ENCODE results near the gene GZMM. TPM values are rescaled to one million over a fixed set of nuclear protein-coding genes. Genes with fewer than 3 reads are reported as not detected.
A peak's percentile ranks its signal among the peaks of the same experiment; 100 is the strongest.

Gene GZMM
- total and polyA plus RNA-seq, 2 of the 13 experiments (the other 11 are each of a cell fraction or from before 2014, with no cell fraction given) = 0.07 TPM; not detected in 1

DNA sequence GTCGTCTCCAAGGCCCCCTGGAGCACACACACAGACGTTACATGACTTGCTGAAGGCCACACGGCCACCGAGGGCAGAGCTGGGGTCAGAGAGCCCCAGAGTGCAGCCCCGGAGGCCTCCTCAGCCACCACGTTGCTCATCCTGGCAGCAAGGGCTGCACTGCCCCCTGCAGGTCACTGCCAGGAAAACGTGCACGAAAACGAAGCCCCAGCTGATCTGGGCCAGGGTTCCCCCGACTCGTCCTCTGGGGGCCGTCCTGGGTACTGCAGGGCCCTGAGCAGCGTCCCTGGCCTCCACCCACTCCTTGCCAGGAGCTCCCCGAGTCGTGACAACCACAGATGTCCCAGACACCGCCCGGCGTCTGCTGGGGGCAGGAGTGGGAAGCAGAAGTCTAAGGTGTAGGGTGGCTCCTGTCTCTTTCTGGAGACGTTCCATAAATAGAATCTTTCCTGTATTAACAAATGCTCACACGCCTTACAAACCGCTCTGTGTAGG, 33.2 kb upstream of the GZMM start (continued):
- TF ChIP-seq HNF1A (IDR thresholded peaks at IDR 0.05; ENCODE audit: low read depth) = no peak
- peak; percentile 38; the same call in 1 of the 2 replicates for TF ChIP-seq HNF1A (CRISPR knock-in tag; IDR thresholded peaks at IDR 0.05; ENCODE audit: borderline replicate concordance)
- peak; percentile 66 for TF ChIP-seq ZNF781 (CRISPR knock-in tag; IDR thresholded peaks at IDR 0.05; ENCODE audit: borderline replicate concordance, not compliant biosample characterization)
- TF ChIP-seq ZIK1 (CRISPR knock-in tag; IDR thresholded peaks at IDR 0.05; ENCODE audit: borderline replicate concordance, low read depth) = peak; percentile 84
- TF ChIP-seq, protein P1, sequence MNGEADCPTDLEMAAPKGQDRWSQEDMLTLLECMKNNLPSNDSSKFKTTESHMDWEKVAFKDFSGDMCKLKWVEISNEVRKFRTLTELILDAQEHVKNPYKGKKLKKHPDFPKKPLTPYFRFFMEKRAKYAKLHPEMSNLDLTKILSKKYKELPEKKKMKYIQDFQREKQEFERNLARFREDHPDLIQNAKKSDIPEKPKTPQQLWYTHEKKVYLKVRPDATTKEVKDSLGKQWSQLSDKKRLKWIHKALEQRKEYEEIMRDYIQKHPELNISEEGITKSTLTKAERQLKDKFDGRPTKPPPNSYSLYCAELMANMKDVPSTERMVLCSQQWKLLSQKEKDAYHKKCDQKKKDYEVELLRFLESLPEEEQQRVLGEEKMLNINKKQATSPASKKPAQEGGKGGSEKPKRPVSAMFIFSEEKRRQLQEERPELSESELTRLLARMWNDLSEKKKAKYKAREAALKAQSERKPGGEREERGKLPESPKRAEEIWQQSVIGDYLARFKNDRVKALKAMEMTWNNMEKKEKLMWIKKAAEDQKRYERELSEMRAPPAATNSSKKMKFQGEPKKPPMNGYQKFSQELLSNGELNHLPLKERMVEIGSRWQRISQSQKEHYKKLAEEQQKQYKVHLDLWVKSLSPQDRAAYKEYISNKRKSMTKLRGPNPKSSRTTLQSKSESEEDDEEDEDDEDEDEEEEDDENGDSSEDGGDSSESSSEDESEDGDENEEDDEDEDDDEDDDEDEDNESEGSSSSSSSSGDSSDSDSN (CRISPR knock-in tag; IDR thresholded peaks at IDR 0.05) = peak; percentile 74
- TF ChIP-seq RCOR2 (CRISPR knock-in tag; IDR thresholded peaks at IDR 0.05) = peak; percentile 29; the same call in 1 of the 2 replicates
- no peak for TF ChIP-seq KAT7 (CRISPR knock-in tag; IDR thresholded peaks at IDR 0.05; ENCODE audit: borderline replicate concordance)
- TF ChIP-seq MIER2 (CRISPR knock-in tag; IDR thresholded peaks at IDR 0.05) = 0 out of 2 replicates have a peak, but pooled peaks have one; percentile 33
- TF ChIP-seq FOSL2 (CRISPR knock-in tag; IDR thresholded peaks at IDR 0.05) = peak; percentile 48
- no peak for TF ChIP-seq MED8 (CRISPR knock-in tag; IDR thresholded peaks at IDR 0.05; ENCODE audit: insufficient replicate concordance)
- TF ChIP-seq ZSCAN21 (CRISPR knock-in tag; IDR thresholded peaks at IDR 0.05; ENCODE audit: borderline replicate concordance) = peak; percentile 31; the same call in 1 of the 2 replicates
- 0 out of 2 replicates have a peak, but pooled peaks have one; percentile 54 for TF ChIP-seq ZNF34 (CRISPR knock-in tag; IDR thresholded peaks at IDR 0.05; ENCODE audit: borderline replicate concordance)
- TF ChIP-seq NR2F6 (IDR thresholded peaks at IDR 0.05) = peak; percentile 18; the same call in 1 of the 2 replicates
- peak; percentile 50; the same call in 1 of the 2 replicates for TF ChIP-seq NR2F6 (CRISPR knock-in tag; IDR thresholded peaks at IDR 0.05)
- TF ChIP-seq ARID5B (CRISPR knock-in tag; IDR thresholded peaks at IDR 0.05) = 0 out of 2 replicates have a peak, but pooled peaks have one; percentile 23
- TF ChIP-seq ERF (CRISPR knock-in tag; IDR thresholded peaks at IDR 0.05) = peak; percentile 81; the same call in 1 of the 2 replicates
- TF ChIP-seq THAP11 (CRISPR knock-in tag; IDR thresholded peaks at IDR 0.05) = peak; percentile 89
- peak; percentile 67; the same call in 1 of the 2 replicates for TF ChIP-seq ZNF614 (CRISPR knock-in tag; IDR thresholded peaks at IDR 0.05; ENCODE audit: borderline replicate concordance)
- no peak for TF ChIP-seq AGO1 (IDR thresholded peaks at IDR 0.05; ENCODE audit: low read depth, low read length, poor library complexity, severe bottlenecking)
- TF ChIP-seq ZSCAN9 (CRISPR knock-in tag; IDR thresholded peaks at IDR 0.05; ENCODE audit: borderline replicate concordance) = peak; percentile 43; the same call in 1 of the 2 replicates

All from HepG2 (cell line).